ENCODE results near the gene CCDC144A.

GRCh38 chr17:16820161-16820877, 130.3 kb downstream of the CCDC144A start:
- no peak for TF ChIP-seq POLR2A (IDR thresholded peaks at IDR 0.05; ENCODE audit: low read length)
- no peak for TF ChIP-seq GATA1 (IDR thresholded peaks at IDR 0.05; ENCODE audit: low read depth, low read length)
